ENCODE measurements around the gene RNF150. TPM values are rescaled to one million over a fixed set of nuclear protein-coding genes. Genes with fewer than 3 reads are reported as not detected.
"Not testable (repeated sequence)": the region's sequence is repeated elsewhere in the genome, so short reads cannot be mapped to it uniquely, and the experiment has no call there.

Gene RNF150
- polyA plus RNA-seq, 1 experiment: 9.8 TPM

- no peak for TF ChIP-seq CTCF (IDR thresholded peaks at IDR 0.05; ENCODE audit: low read depth, low read length)
- Histone ChIP-seq H3K4me3 (ENCODE audit: low read depth, low read length) (no peak overlapping the region), H3K27ac (ENCODE audit: low read depth, low read length) (no peak overlapping the region), H3K27me3 (ENCODE audit: control insufficient read depth, insufficient read depth, low read length) (peaks cover 15% of the 10 kb centered on the region), H3K9me3 (ENCODE audit: control insufficient read depth, insufficient read depth, low read length) (no peaks in the 10 kb centered on the region; the same call in 1 of the 2 replicates)
- ChIA-PET POLR2A (no interaction called here), CTCF (no interaction called here)
- no peak for DNase-seq (ENCODE audit: low read depth, low spot score)
Measured at GRCh38 chr4:140829825-140830224, 303.4 kb downstream of the RNF150 start.

GRCh38 chr4:140826701-140827027 is 306.6 kb downstream of the RNF150 start:
- no peak overlapping the region for H3K27ac ChIP-seq (ENCODE audit: low read depth, low read length)
- CTCF ChIA-PET: no interaction called here
- no peaks in the 10 kb centered on the region; the same call in 1 of the 2 replicates for H3K9me3 ChIP-seq (ENCODE audit: control insufficient read depth, insufficient read depth, low read length)
- H3K27me3 ChIP-seq (ENCODE audit: control insufficient read depth, insufficient read depth, low read length): peaks cover 10% of the 10 kb centered on the region
- no peak overlapping the region for H3K4me3 ChIP-seq (ENCODE audit: low read depth, low read length)
- no peak for TF ChIP-seq CTCF (IDR thresholded peaks at IDR 0.05; ENCODE audit: low read depth, low read length)
- DNase-seq (ENCODE audit: low read depth, low spot score): no peak
- POLR2A ChIA-PET: no interaction called here

- H3K4me3 ChIP-seq (ENCODE audit: low read depth, low read length); H3K27ac ChIP-seq (ENCODE audit: low read depth, low read length); POLR2A ChIA-PET; DNase-seq (ENCODE audit: low read depth, low spot score); H3K9me3 ChIP-seq (ENCODE audit: control insufficient read depth, insufficient read depth, low read length); CTCF ChIA-PET: not testable (repeated sequence)
- peaks cover 19% of the 10 kb centered on the region for H3K27me3 ChIP-seq (ENCODE audit: control insufficient read depth, insufficient read depth, low read length)
Measured at GRCh38 chr4:140820520-140820919, 312.7 kb downstream of the RNF150 start.

GRCh38 chr4:140819610-140820009 is 313.7 kb downstream of the RNF150 start:
- Histone ChIP-seq H3K4me3 (ENCODE audit: low read depth, low read length) (no peak overlapping the region), H3K27ac (ENCODE audit: low read depth, low read length) (no peak overlapping the region), H3K27me3 (ENCODE audit: control insufficient read depth, insufficient read depth, low read length) (peaks cover 17% of the 10 kb centered on the region), H3K9me3 (ENCODE audit: control insufficient read depth, insufficient read depth, low read length) (no peaks in the 10 kb centered on the region)
- TF ChIP-seq CTCF (IDR thresholded peaks at IDR 0.05; ENCODE audit: low read depth, low read length): no peak
- POLR2A ChIA-PET: no interaction called here
- DNase-seq (ENCODE audit: low read depth, low spot score): no peak
- CTCF ChIA-PET: no interaction called here

- ChIA-PET POLR2A (no interaction called here), CTCF (no interaction called here)
- Histone ChIP-seq H3K27ac (ENCODE audit: low read depth, low read length) (no peak overlapping the region), H3K9me3 (ENCODE audit: control insufficient read depth, insufficient read depth, low read length) (no peaks in the 10 kb centered on the region), H3K4me3 (ENCODE audit: low read depth, low read length) (no peak overlapping the region), H3K27me3 (ENCODE audit: control insufficient read depth, insufficient read depth, low read length) (peaks cover 17% of the 10 kb centered on the region)
- DNase-seq (ENCODE audit: low read depth, low spot score): no peak
- no peak for TF ChIP-seq CTCF (IDR thresholded peaks at IDR 0.05; ENCODE audit: low read depth, low read length)
Measured at GRCh38 chr4:140818433-140818832, 314.8 kb downstream of the RNF150 start.

All from AG04450 (cell line).